ENCODE measurements around the gene CCDC142.

CCDC142 gene, protein sequence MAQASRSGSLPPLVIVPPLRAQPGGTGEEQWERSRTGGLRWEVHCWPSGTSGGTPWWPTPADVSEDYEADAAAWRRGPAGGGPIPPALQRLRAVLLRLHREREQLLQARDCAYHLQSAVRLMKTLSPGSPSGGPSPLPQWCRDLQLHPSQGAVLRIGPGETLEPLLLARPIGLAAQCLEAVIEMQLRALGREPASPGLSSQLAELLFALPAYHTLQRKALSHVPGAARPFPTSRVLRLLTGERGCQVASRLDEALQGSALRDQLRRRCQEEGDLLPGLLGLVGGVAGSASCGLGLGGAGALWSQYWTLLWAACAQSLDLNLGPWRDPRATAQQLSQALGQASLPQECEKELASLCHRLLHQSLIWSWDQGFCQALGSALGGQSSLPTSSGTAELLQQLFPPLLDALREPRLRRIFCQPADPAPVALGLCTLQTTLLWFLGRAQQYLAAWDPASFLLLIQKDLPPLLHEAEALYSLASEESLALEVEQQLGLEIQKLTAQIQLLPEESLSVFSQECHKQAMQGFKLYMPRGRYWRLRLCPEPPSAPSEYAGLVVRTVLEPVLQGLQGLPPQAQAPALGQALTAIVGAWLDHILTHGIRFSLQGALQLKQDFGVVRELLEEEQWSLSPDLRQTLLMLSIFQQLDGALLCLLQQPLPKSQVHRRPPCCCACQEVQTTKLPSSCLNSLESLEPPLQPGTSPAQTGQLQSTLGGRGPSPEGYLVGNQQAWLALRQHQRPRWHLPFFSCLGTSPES

DNA sequence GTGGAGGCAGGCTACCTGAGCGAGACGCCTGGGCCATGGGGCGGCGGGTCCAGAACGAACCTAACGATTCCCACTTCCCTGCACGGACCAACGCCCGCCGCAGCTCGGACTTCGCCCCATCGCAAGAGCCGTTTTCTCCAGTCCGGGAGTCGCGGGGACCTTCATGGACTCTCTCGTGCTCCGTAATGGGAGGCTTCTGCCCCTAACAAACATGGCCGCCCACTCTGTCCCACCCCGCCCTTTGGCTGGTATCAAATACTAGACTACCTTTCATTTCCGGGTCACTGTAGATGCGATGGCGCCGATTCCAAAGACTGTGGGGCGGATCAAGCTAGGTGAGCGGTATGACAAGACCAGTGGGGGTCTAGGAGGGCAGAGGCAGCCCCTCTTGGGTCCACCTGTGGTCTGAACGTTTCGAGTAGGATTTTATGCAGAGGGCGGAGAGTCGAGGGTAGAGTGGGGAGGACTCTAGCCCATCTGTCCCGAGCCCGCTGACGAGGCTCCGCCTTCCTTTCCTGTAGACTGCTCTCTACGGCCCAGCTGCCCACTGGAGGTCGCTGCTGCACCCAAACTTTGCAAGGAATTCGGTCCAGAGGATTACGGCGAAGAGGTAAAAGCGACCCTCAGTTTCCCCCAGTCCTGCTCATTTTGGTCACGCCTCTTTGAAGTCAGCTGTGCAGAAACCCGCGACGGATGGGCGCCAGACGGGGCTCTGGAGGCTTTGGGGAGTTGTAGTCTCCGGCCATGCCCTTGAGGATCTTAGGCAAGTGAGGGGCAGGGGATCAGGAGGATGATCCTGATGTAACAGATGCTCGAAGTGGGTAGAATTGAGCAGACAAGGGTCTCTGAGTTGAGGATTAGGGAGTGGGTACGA lies at the start of gene CCDC142, which contains the start of gene TTC31:
Gene CCDC142, minus strand, starts transcription at position 198 of the 874 bp plus-strand sequence. Its CDS starts 161 bp downstream, at position 37.
Gene TTC31, plus strand, starts transcription at position 281 of the 874 bp plus-strand sequence. Its CDS starts 15 bp downstream, at position 296.
- FAIRE-seq, result peak; percentile 70

DNA sequence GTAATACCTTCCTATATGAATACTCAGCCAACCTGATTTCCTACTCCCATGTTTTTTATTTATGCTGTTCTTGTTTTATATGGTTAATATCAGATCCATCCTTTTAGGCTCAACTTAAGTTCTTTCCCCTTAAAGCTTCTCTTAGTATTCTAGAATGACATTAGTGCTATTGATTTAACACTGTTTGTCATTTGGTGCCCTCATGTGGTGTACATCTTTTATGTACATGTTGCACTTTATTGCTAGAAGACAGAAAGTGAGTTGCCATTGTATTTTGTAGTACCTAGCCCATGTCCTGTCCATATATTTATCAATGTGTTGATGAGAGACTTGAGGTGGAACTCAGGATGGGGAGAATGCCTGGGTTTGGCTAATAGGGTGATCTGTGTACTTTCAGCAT lies 49.4 kb upstream of the CCDC142 start:
- FAIRE-seq, result no peak

DNA sequence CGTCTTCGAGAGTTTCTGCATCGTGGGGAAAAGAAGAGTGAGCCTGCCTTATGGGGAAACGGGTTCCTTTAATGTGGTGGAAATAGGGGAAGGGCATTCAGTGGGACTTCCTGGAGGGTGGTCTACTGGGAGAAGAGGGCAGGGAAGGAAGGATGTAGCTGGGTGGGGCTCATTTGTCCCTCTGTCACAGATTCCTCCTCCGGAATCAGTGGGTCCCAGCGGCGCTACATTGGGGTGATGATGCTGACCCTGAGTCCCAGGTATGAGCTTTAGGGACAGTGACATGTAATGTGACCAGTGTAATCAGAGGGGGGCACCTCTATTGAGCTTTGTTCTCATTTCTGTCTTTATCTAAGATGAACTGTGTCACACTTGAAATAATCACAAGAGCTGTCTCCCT lies 48.9 kb upstream of the CCDC142 start:
- FAIRE-seq, result no peak

DNA sequence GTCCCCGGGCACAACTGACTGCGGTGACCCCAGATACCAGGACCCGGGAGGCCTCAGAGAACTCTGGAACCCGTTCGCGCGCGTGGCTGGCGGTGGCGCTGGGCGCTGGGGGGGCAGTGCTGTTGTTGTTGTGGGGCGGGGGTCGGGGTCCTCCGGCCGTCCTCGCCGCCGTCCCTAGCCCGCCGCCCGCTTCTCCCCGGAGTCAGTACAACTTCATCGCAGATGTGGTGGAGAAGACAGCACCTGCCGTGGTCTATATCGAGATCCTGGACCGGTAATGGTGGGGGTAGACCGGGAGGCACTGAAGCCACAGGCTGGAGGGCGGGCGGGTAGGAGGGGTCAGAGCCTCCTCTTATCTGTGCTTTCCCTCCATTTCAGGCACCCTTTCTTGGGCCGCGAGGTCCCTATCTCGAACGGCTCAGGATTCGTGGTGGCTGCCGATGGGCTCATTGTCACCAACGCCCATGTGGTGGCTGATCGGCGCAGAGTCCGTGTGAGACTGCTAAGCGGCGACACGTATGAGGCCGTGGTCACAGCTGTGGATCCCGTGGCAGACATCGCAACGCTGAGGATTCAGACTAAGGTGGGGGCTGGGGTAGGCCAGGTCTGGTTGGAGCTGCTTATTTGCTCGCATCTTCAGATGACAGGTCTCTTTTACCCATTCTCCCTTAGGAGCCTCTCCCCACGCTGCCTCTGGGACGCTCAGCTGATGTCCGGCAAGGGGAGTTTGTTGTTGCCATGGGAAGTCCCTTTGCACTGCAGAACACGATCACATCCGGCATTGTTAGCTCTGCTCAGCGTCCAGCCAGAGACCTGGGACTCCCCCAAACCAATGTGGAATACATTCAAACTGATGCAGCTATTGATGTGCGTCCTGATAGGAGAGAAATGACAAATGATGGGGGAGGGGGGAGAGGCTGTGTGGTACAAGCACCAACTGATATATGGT lies 47.7 kb upstream of the CCDC142 start:
- no peak for FAIRE-seq

DNA sequence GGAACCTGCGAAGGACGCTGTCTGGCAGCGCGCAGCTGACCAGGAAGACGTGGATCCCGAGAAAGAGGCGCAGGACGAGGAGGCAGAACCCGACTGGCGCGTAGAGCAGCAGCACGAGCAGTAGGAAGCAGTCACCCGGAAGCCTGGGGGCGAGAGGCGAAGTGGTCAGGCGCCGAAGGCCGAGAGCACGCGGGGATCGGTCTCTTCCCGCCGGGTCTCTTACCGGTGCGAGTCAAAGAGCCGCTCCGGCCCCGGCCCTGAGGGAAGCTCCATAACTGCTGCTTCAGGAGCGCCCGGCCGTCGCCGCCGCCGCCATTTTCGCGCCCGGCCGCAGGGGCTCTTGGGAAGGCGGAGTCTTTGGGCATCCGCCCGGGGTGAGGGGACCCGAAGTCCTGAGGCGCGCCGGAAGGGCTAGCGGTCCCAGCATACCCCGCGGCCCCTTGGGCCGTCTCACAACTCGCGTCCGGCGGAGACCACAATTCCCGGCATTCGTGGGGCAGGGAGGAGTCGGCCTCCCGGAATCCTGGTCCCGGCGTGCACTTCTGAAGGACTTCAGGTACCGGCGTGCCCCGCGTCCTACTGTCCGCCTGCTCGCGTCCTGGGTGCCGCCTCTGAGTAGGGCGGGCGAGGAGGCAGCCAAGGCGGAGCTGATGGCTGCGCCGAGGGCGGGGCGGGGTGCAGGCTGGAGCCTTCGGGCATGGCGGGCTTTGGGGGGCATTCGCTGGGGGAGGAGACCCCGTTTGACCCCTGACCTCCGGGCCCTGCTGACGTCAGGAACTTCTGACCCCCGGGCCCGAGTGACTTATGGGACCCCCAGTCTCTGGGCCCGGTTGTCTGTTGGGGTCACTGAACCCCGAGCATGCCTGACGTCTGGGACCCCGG lies 46.8 kb upstream of the CCDC142 start, which contains the start of the genes AUP1 and HTRA2:
Gene AUP1, minus strand, starts transcription at position 350 of the 882 bp plus-strand sequence. Its CDS starts 77 bp downstream, at position 273.
Gene HTRA2, plus strand, starts transcription at position 577 of the 882 bp plus-strand sequence. Its CDS starts 74 bp downstream, at position 651.
- peak; percentile 88 for FAIRE-seq

DNA sequence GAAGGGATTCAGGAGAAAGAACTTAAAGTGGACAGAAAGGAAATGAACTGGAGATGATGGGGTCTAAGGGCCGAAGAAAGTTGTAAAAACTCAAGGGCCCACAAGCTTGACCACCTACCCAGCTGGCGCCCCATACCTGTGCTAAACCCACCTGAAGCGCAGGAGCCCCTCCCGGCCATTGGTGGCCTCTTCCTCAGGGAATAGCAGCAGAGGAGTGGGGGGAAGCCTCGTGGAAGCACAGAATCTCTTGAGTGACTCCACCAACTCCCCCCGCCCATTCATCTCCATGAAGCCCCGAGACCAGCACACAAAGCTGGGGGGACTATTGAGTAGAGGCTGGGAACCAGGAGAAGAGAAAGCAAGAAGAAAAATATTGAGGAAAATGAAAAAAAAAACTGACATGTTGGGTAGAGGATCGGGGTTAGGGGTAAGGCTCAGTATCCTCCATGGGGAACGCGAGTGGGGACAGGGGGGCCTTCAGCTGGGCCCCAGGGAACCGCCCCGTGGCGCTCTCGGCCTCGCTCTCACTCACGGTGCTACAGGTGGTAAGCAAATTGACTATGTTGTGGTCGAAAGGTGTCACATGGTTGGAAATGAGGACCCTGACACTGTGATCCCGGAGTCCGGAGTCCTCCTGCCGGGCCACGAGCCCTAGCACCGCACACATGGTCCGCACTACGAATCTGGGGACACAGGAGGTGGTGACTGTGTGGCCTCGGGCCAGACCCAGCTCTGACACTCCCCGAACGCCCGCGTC lies 46.0 kb upstream of the CCDC142 start:
- no peak for FAIRE-seq

DNA sequence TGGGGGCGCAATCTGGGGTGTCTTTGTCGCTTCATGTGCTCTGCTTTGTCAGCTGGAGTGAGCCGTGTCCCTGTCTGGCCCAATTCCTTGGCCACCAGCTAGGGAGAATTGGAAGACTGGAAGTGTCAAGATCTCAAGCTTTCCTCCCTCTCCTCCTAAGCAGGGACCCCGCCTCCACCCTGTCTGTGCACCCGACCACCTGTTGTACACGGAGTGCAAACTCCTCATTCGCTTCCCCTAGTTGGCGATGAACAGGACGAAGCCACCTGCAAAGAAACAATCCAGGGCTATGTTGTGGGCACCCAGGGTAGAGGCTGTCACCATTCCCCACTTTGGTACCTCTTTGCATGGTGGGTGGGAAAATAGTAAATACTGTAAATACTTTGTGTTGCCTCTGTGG lies 44.9 kb upstream of the CCDC142 start:
- FAIRE-seq, result no peak

DNA sequence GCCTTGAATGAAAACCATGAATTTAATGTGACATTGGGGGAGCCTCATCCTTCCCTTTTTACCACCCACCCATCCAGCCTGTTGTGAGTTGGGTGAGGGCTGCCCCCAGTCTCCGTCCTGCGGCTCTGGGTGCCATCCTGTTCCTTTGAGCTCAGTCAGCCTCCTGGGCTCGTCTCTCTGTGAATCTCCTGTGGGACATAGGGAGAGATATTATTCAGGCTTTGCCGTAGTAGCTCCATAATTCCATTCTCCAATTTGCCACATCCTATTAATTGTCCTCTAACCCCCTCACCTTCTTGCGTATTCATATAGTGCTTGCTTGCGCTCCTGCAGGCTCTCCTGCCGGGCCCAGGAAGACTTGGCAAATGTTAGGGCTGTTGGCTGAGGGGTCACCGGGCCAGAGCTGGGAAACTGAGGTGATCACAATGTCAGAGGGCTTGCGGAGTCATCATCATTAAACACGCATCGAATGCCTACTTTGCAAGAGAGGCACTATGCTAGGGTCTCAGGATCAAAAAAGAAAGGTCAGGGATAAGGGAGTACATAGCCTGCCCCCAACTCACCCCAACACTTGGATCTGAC lies 43.9 kb upstream of the CCDC142 start:
- no peak for FAIRE-seq

DNA sequence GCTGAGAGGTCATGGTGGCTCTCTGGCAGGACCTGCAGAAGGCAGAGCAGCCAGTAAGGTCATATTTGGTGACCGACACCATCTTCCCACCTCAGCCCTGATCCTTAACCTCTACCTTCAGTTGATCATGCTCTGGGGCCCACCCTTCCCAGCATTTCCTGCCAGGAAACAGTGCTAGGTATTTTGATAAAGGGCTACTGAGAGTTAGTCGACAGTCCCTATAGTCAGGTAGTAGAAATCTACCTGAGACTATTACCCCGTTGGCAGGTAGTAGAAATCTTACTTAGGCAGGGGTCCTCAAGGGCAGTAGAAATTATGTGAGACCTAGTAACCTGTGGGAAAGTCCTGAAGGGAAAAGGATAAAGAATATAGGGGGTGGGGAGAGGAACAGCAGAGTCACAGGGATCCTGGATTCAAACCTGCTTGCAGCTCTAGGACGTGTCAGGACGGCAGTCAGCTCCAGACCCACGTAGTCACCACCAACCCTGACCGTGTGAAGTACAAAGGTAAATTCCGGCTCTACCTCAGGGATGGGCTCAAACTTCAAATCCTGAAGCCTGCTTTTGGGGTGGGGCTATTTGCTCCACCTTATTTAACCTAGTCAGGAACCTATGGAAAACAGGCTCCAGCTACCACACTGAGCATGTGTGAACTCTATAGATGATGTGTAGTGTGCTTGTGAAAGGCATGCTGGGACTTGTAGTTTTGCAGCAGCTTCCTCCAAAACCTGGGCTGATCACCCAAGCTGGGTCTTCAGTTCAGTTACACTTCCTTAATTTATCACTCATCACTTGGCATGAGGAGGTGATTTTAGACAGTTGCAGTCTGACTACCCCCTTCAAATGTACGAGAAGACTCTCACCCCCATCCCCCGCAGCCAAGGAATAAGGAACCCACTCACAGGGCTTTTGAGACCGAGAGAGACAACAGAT lies 43.2 kb upstream of the CCDC142 start, which contains the start of gene DQX1:
Gene DQX1, minus strand, starts transcription at position 515 of the 932 bp plus-strand sequence. Its CDS starts 502 bp downstream, at position 13.
- FAIRE-seq, result no peak

DNA sequence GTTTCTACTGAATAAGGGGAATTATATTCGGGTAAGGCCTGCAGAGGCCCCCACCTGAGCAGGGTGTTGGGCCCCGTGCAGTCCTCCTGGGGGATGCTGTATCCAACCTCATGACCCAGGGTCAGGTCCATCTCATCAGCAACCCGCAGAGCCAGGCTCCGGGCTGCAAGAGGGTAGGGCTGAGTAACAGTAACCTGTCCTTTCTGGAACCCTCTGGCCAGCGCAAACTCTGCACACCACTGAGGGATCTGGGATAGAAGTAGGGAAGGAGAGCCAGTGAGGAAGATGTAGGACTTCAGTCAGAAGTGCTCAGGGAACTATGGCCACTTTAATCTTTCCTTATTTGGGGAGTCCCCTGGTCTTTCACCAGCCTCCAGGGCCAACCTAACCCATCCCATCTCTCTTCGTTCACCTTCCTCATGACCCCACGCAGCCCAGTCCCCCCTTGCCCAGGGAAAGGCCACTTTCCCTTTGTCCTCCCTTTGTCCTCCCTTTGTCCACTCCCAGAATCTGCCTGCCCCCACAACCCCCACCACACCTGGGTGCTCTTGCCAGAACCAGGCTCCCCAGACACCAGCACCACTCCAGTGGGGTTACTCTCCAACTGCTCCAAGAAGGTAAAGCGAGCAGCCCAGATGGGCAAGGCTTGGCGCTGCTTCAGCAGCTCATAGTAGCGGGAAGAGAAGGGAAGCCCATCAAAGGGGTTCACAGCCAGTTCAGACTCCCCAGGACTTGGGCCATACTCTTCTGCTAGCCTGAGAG lies 42.3 kb upstream of the CCDC142 start:
- no peak for FAIRE-seq

DNA sequence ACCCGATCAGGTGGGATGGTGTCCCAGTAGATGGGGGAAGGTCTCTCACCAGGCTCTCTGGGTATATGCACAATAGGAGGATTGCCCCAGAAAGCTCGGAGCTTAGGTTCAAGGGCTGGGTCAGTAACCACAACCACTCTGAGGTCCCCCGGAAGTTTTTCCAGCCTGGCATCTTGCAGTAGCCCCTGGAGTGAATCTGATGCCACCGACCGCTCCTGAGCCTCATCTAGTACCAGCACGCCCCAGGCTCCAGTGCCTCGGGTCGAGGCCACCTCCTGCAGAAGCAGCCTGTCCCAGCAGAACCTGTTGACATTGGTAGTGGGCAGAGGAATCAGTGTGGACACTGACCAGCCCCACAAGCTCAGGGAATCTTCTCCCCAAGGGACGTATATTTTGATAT lies 41.2 kb upstream of the CCDC142 start:
- FAIRE-seq, result no peak

DNA sequence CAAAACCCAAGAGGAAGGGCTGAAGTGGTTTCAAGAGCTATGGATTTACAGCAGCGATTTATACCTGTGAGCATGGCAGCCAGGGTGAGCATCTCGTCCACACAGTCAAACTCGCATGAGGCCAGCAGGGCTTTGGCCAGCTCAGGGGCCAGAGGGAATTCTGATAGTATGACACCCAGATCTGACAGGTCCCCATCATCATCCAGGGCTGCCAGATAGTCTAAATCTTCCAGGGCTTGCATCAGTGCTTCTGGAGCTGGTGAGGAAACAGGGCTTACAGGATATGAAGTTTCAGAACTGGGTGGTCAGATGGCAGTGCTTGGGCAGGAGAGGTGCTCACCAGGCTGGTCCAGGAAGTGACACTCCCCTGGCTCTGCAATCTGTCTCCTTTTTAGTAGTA lies 39.7 kb upstream of the CCDC142 start:
- no peak for FAIRE-seq

DNA sequence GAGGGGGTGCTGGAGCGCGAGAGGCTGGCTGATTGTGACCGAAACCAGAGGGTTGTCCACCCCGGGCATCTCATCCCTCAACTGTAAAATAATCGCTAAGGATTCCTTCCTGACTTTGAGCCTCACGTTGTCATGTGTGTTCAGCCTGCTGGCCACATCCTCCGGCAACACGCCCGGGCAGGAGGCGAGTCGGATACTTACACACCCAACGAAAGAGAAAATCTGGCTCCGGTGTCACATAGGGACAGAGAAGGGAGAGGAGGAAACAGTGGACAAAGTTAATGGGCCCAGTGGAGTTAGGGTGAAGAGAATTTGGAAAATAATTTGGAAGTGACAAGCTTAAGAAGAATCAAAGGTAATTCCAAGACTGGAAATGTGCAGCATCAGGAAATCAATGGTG lies 33.9 kb upstream of the CCDC142 start:
- FAIRE-seq, result no peak

DNA sequence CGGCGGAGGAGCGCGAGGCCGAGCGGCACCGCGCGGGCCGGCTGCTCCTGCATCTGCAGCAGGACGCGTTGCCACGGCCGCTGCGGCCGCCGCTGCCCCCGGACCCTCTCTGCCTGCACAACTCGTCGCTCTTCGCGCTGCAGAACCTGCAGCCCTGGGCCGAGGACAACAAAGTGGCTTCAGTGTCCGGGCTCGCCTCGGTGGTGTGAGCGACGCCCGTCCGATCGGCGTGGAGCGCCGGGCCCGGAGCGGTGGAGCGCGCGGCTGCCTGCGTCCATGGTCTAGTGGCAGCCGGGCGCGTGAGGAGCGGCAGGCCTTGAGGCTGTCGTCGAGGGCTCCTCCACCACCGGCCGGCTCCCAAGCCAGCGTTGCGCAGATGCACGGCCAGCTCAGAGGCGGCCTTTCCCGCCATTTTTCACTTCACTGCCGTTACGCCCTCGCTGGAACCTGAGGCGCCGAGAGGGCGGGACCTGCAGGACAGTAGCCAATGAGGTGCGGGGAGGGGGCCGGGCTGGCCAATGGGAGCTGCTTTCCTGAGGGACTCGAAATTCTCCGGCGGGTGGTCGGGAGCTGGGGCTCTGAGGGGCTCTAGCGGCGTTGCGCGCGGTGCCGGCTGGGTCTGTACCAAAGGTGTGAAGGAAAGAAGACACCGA lies 33.3 kb upstream of the CCDC142 start:
- no peak for FAIRE-seq

DNA sequence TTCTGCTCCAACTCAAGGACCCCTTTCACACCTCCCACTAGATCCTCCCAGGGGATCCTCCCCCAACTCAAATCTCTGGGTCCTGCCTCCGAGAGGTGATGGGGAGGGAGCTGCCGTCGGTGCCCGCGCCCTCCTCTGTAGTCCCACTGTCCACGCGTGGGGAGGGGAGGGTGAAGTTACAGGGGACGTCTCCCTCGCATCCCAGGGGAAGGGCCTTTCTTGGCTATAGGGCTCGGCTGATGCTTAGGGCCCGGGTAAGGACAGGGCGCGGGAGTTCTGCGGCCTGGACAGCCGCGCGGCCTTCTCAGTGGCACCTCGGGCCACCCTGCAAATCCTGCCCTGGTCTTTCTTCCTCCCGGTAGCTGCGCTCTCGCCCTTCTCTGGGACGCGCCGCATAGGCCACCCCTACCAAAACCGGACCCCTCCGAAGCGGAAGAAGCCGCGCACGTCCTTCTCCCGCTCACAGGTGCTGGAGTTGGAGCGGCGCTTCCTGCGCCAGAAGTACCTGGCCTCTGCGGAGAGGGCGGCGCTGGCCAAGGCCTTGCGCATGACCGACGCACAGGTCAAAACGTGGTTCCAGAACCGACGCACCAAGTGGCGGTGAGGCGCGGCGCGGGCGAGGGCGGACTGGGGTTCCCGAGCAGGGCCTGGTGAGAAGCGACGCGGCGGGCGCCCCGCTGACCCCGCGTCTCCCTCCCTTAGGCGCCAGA lies 32.6 kb upstream of the CCDC142 start:
- no peak for FAIRE-seq

All from endometrium (tissue), 2 donors.